ENCODE results near the gene UBE2B.
"Not testable (repeated sequence)": the region's sequence is repeated elsewhere in the genome, so short reads cannot be mapped to it uniquely, and the experiment has no call there.

Gene UBE2B

GRCh38 chr5:134380346-134380745 lies 9.0 kb downstream of the UBE2B start:
- Mint-ChIP-seq H3K36me3 (peaks cover 54% of the 10 kb centered on the region), H3K4me1 (peaks cover 45% of the 10 kb centered on the region), H3K4me3 (no peak overlapping the region), H3K27ac (peak overlapping the region; percentile 79), H3K27me3 (no peaks in the 10 kb centered on the region), H3K9me3 (no peaks in the 10 kb centered on the region)
- CTCF ChIA-PET = interaction anchor here (1.7 kb wide), 1 partner anchor 207 kb away, joined by 4 read pairs; no protein-coding TSS in a partner anchor
- DNase-seq = no peak

- Mint-ChIP-seq H3K4me1 (peaks cover 40% of the 10 kb centered on the region), H3K36me3 (peaks cover 51% of the 10 kb centered on the region)
- H3K4me3 Mint-ChIP-seq, H3K27me3 Mint-ChIP-seq, DNase-seq, H3K9me3 Mint-ChIP-seq, H3K27ac Mint-ChIP-seq: not testable (repeated sequence)
- CTCF ChIA-PET = interaction anchor here (1.2 to 2.3 kb wide), 3 partner anchors 10 to 205 kb away, joined by 3 to 8 read pairs (median 6); partner anchors contain the start of genes CDKN2AIPNL and UBE2B
These were observed 10.8 kb downstream of the UBE2B start for GRCh38 chr5:134382204-134382603.

GRCh38 chr5:134383980-134384697 lies 12.8 kb downstream of the UBE2B start:
- peak overlapping the region; percentile 58 for H3K27ac Mint-ChIP-seq
- CTCF ChIA-PET = interaction anchor here (0.6 to 1.8 kb wide), 4 partner anchors 9 to 203 kb away, joined by 3 to 6 read pairs (median 4); no protein-coding TSS in a partner anchor
- no peak overlapping the region for H3K4me3 Mint-ChIP-seq
- H3K27me3 Mint-ChIP-seq = no peaks in the 10 kb centered on the region
- no peak for DNase-seq
- no peaks in the 10 kb centered on the region for H3K9me3 Mint-ChIP-seq
- peaks cover 53% of the 10 kb centered on the region for H3K36me3 Mint-ChIP-seq
- H3K4me1 Mint-ChIP-seq = peaks cover 24% of the 10 kb centered on the region

- peaks cover 65% of the 10 kb centered on the region for H3K36me3 Mint-ChIP-seq
- CTCF ChIA-PET = no interaction called here
- H3K4me1 Mint-ChIP-seq = peaks cover 9% of the 10 kb centered on the region
- no peaks in the 10 kb centered on the region for H3K27me3 Mint-ChIP-seq
- no peak for DNase-seq
- no peak overlapping the region for H3K27ac Mint-ChIP-seq
- no peak overlapping the region for H3K4me3 Mint-ChIP-seq
- no peaks in the 10 kb centered on the region for H3K9me3 Mint-ChIP-seq
These were observed 16.1 kb downstream of the UBE2B start for GRCh38 chr5:134387443-134387842.

- Mint-ChIP-seq H3K4me1 (no peaks in the 10 kb centered on the region), H3K4me3 (no peak overlapping the region), H3K27me3 (no peaks in the 10 kb centered on the region), H3K27ac (no peak overlapping the region), H3K36me3 (peaks cover 56% of the 10 kb centered on the region), H3K9me3 (no peaks in the 10 kb centered on the region)
- CTCF ChIA-PET = interaction anchor here (0.6 to 1.1 kb wide), 3 partner anchors 17 to 1437 kb away, joined by 3 to 4 read pairs (median 3); no protein-coding TSS in a partner anchor
- no peak for DNase-seq
These were observed 20.9 kb downstream of the UBE2B start for GRCh38 chr5:134392301-134392700.

GRCh38 chr5:134394932-134395331 lies 23.6 kb downstream of the UBE2B start:
- no peak for DNase-seq
- H3K36me3 Mint-ChIP-seq = peaks cover 46% of the 10 kb centered on the region
- H3K27me3 Mint-ChIP-seq = no peaks in the 10 kb centered on the region
- H3K9me3 Mint-ChIP-seq = no peaks in the 10 kb centered on the region
- CTCF ChIA-PET = interaction anchor here (0.9 kb wide), 1 partner anchor 192 kb away, joined by 3 read pairs; no protein-coding TSS in a partner anchor
- no peaks in the 10 kb centered on the region for H3K4me1 Mint-ChIP-seq
- H3K27ac Mint-ChIP-seq = no peak overlapping the region
- H3K4me3 Mint-ChIP-seq = no peak overlapping the region

- no peaks in the 10 kb centered on the region for H3K9me3 Mint-ChIP-seq
- CTCF ChIA-PET = interaction anchor here (0.7 to 1.2 kb wide), 2 partner anchors 149 to 191 kb away, joined by 3 to 4 read pairs; no protein-coding TSS in a partner anchor
- no peaks in the 10 kb centered on the region for H3K27me3 Mint-ChIP-seq
- no peak overlapping the region for H3K27ac Mint-ChIP-seq
- DNase-seq = no peak
- no peak overlapping the region for H3K4me3 Mint-ChIP-seq
- peaks cover 37% of the 10 kb centered on the region for H3K36me3 Mint-ChIP-seq
- no peaks in the 10 kb centered on the region for H3K4me1 Mint-ChIP-seq
These were observed 24.9 kb downstream of the UBE2B start for GRCh38 chr5:134396274-134396673.

GRCh38 chr5:134397196-134397595 lies 25.8 kb downstream of the UBE2B start:
- no peak overlapping the region for H3K27ac Mint-ChIP-seq

GRCh38 chr5:134398609-134399155 lies 27.3 kb downstream of the UBE2B start:
- CTCF ChIA-PET = interaction anchor here (1.1 kb wide), 1 partner anchor 13 kb away, joined by 4 read pairs; the partner anchor contains the start of gene CDKN2AIPNL
- peak overlapping the region; percentile 42 for H3K27ac Mint-ChIP-seq
- DNase-seq = no peak

More at GRCh38 chr5:134397196-134397595, 25.8 kb downstream of the UBE2B start:
- no peaks in the 10 kb centered on the region for H3K4me1 Mint-ChIP-seq
- DNase-seq = no peak
- CTCF ChIA-PET = interaction anchor here (1.1 to 1.3 kb wide), 2 partner anchors 14 to 190 kb away, joined by 4 read pairs; partner anchors contain the start of gene CDKN2AIPNL
- no peaks in the 10 kb centered on the region for H3K27me3 Mint-ChIP-seq
- no peak overlapping the region for H3K4me3 Mint-ChIP-seq
- H3K36me3 Mint-ChIP-seq = peaks cover 35% of the 10 kb centered on the region
- no peaks in the 10 kb centered on the region for H3K9me3 Mint-ChIP-seq

GRCh38 chr5:134403951-134404350 lies 32.6 kb downstream of the UBE2B start:
- Mint-ChIP-seq H3K9me3 (no peaks in the 10 kb centered on the region), H3K27me3 (no peaks in the 10 kb centered on the region), H3K36me3 (peaks cover 18% of the 10 kb centered on the region), H3K4me3 (no peak overlapping the region), H3K27ac (no peak overlapping the region), H3K4me1 (peaks cover under 1% of the 10 kb centered on the region)
- CTCF ChIA-PET = interaction anchor here (0.6 kb wide), 1 partner anchor 187 kb away, joined by 3 read pairs; no protein-coding TSS in a partner anchor
- DNase-seq = no peak

More at GRCh38 chr5:134398609-134399155, 27.3 kb downstream of the UBE2B start:
- no peaks in the 10 kb centered on the region for H3K27me3 Mint-ChIP-seq
- H3K36me3 Mint-ChIP-seq = peaks cover 30% of the 10 kb centered on the region
- H3K4me3 Mint-ChIP-seq = no peak overlapping the region
- H3K9me3 Mint-ChIP-seq = no peaks in the 10 kb centered on the region
- no peaks in the 10 kb centered on the region for H3K4me1 Mint-ChIP-seq

GRCh38 chr5:134406390-134406789 lies 35.0 kb downstream of the UBE2B start:
- no peak overlapping the region for H3K4me3 Mint-ChIP-seq
- no peaks in the 10 kb centered on the region for H3K27me3 Mint-ChIP-seq
- H3K36me3 Mint-ChIP-seq = peaks cover 19% of the 10 kb centered on the region
- no peaks in the 10 kb centered on the region for H3K9me3 Mint-ChIP-seq
- DNase-seq = no peak
- H3K4me1 Mint-ChIP-seq = peaks cover 23% of the 10 kb centered on the region
- H3K27ac Mint-ChIP-seq = no peak overlapping the region
- CTCF ChIA-PET = interaction anchor here (1.0 kb wide), 1 partner anchor 122 kb away, joined by 3 read pairs; no protein-coding TSS in a partner anchor

- CTCF ChIA-PET = interaction anchor here (1.2 to 3.6 kb wide), 5 partner anchors 17 to 178 kb away, joined by 3 to 14 read pairs (median 3); no protein-coding TSS in a partner anchor
- H3K4me1 Mint-ChIP-seq = peaks cover 34% of the 10 kb centered on the region
- H3K36me3 Mint-ChIP-seq = peaks cover 13% of the 10 kb centered on the region
- H3K9me3 Mint-ChIP-seq = no peaks in the 10 kb centered on the region
- no peak overlapping the region for H3K4me3 Mint-ChIP-seq
- no peaks in the 10 kb centered on the region for H3K27me3 Mint-ChIP-seq
- DNase-seq = no peak
- H3K27ac Mint-ChIP-seq = peak overlapping the region; percentile 16
These were observed 38.0 kb downstream of the UBE2B start for GRCh38 chr5:134409321-134409720.

- no peaks in the 10 kb centered on the region for H3K9me3 Mint-ChIP-seq
- H3K27me3 Mint-ChIP-seq = peaks cover 3% of the 10 kb centered on the region
- CTCF ChIA-PET = interaction anchor here (0.7 to 3.6 kb wide), 17 partner anchors 13 to 227 kb away, joined by 3 to 14 read pairs (median 5); partner anchors contain the start of genes JADE2 and UBE2B
- H3K4me1 Mint-ChIP-seq = peaks cover 34% of the 10 kb centered on the region
- peak overlapping the region; percentile 82 for H3K27ac Mint-ChIP-seq
- H3K36me3 Mint-ChIP-seq = peaks cover 13% of the 10 kb centered on the region
- no peak for DNase-seq
- H3K4me3 Mint-ChIP-seq = peak overlapping the region; percentile 95
These were observed 39.5 kb downstream of the UBE2B start for GRCh38 chr5:134410822-134411221.

- Mint-ChIP-seq H3K4me1 (peaks cover 34% of the 10 kb centered on the region), H3K27ac (peak overlapping the region; percentile 82), H3K9me3 (no peaks in the 10 kb centered on the region), H3K36me3 (peaks cover 12% of the 10 kb centered on the region), H3K4me3 (peak overlapping the region; percentile 95), H3K27me3 (peaks cover 3% of the 10 kb centered on the region)
- CTCF ChIA-PET = interaction anchor here (0.7 to 3.6 kb wide), 19 partner anchors 13 to 228 kb away, joined by 3 to 14 read pairs (median 5); partner anchors contain the start of genes JADE2 and UBE2B
- DNase-seq = no peak
These were observed 39.8 kb downstream of the UBE2B start for GRCh38 chr5:134411228-134411545.
